HG02759 (cell line): ENCODE data around the gene SH3BP1.

Experiments
- ATAC-seq: cut with Tn5 transposase; IDR thresholded peaks from one replicate; pipeline ENCODE4 v1.9.1; 2021; ENCODE audit warnings: mild to moderate bottlenecking, moderate library complexity; ENCODE audit not compliant: unreplicated experiment

Gene SH3BP1

DNA sequence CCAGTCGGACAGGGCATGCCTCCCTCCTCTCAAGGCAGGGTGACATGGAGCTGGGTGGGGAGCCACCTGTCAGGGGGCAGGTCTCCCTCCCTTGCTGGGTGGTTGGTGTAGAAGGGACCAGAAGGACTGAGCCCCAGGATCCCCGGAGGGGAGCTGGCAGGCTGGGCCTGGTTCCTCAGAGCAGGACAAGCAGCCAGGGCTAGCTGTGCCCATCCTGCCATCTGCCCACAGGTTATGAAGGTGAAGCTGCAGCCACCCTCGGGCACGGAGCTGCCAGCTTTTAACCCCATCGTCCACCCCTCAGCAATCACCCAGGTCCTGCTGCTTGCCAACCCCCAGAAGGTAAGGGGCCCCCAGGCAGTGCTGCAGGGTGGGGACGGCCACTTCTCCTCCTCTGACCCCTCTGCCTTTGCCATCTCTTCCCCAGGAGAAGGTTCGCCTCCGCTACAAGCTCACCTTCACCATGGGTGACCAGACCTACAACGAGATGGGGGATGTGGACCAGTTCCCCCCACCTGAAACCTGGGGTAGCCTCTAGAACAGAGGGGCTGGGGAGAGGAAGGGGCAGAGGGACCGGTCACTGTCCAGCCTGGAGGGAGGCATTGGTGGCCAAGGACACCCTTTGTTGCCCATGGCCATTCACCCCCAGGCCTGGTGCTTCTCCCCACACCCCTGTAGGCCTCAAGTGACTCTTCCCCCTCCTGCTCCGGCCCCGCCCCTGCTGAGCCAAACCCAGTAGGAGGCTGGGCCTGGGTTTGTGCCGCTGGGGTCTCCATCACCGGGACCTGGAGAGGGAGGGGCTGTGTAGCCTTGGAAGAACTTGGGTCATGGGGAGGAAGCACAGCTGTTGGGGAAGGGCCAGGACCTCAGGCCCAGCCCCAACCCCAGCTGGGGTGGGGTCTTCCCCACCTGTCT lies 7.0 kb upstream of the SH3BP1 start:
- ATAC-seq: peak; percentile 17

DNA sequence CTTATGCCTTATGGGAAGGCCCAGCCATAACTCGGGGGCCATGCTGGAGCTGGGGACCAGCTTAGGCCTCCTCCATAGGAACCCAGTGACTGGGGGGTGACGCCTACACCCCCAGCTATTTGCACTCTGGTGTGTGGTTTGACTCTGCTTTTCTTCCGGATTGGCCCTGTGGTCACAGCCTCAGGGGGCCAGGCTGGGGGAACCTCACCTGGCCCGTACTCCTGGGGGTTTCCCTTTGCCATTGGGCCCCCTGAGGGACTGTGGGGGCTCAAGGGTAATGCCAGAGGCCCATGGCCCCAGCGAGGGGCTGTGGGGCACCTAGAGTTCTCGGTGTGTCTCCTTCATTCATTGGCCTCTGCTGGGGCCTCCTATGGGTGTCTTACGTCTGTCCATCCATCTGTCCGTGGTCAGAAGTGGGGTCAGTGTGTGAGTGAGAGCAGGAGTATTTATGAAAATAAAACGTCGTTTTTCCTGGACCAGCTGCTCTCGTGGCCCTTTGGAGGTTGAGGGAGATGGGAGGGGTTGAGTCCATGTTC lies 6.3 kb upstream of the SH3BP1 start:
- peak; percentile 60 for ATAC-seq

DNA sequence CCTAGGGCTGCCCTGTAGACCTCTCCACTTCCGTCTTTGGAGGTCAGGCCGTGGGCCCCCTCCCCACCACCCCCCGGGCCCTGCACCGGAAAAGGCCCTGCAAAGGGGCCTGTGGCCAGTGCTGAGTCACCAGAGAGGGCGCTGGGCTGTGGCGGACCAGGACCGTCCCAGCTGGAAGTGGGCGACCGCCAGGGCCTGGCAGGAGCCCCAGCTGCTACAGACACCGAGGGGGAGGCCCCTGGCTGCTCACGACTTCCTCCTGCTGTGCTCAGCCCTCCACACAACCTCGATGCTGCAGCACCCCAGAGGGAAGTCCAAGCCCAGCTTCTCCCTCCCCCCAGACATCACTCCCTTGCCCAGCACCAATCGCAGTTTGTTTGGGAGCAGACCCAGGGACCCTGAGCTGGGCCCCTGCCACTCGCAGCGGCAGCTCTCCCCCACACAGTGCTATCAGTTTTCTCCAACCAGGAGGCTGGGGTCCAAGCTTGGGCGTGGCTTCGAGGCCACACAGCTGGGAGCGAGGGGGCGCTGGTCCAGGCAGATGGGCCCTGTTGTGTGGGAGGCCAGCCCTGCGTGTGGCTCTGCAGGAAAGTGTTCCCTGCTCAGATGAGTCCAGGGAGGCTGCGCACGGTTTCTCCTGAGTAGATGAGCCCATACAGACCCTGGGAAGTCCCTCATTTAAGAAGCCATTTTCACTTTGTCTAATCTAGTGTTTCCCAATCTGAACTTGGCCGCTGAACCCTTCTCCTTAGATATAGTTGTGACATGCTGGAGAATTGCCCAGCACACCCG lies 5.6 kb upstream of the SH3BP1 start:
- ATAC-seq: peak; percentile 58

DNA sequence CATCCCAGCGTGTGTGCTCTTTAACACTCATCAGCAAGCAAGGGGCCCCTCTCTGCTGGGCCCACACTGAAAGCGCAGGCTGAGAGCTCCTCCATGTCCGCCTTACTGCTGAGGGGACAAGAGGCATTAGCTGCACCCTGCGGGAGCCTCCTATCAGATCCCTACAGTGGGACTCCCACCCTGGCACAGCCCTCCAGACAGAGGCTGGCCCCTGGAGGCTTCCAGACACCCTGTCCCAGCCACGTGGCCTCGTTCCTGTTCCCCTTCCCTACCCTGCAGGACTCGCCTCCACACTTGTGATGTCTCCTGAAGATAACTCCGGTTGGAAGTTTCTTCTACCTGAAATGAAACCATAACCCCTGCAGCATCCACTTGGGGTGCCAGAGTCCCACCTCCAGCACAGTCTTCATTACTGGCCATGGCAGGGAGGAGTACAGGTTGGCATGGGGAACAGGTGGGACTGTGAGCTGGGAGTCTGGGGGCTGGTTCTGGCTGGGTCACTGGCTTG lies 5.0 kb upstream of the SH3BP1 start:
- ATAC-seq: no peak

DNA sequence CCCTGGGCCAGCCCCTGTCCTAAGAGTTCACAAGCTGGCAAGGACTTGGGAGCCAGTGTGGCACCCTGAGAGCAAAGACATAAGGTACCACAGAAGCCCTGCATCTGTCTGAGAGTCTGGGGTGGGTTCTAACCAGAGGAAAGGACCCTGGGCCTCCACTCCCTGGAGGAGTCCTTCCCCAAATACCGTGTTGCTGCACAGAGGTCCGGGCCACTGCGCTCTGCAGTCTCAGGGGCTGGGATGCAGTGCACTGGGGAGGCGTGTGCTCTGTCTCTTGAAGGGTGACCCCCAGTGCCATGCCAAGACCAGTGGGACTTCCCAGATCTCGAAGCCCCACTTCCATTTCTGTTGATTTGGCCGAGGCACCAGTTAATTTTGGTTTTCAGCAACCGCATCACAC lies 4.3 kb upstream of the SH3BP1 start:
- ATAC-seq: no peak

DNA sequence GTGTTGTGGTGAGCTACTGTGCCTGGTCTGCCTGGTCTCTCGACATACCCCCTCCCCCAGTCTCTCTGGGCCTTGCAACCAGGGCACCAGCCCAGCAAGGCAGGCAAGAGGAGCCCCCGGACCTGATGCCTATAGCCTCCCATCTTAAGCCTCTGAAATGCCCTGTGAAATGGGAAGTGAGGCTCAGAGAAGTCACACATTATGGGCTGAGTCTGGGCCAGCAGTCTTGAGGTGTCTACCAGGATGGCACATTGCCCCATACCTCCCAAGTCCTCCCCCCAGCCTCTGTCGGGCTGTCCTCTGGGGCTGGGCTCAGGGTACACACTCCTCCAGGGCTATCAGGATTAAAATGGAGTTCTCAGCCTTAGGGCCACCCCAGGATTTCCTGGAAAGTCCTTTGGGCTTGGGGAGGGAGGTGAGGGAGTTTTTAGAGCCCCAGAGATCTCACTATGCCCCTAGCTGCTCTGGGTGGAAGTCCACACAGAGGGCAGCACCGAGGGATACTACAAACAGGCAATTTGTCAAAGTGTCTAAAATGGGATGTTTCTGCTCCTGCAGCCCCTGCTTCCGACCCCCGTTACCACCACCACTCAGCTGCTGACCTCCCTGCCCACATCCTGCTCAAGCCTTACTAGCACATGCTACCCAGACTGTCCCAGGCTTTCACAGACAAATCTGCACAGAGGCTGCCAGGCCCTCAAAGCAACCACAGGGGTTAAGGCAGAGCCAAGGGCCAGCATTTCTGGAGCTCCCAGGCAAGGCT lies 3.1 kb upstream of the SH3BP1 start:
- no peak for ATAC-seq

DNA sequence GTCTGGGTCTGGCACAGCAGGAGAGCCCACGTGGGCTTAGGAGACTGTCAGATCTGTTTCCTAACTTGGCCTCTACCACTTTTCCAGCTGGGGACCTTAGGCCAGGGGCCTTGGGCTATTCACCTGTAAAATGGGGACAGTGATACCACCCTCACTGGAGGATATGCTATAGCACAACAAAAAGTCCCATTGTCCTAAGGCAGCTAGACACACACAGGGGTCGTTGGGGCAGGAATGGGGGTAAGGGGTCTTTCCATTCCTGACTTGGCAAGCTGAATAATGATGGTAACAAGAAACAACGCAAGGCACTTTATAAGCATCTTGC lies 2.6 kb upstream of the SH3BP1 start:
- ATAC-seq: no peak

DNA sequence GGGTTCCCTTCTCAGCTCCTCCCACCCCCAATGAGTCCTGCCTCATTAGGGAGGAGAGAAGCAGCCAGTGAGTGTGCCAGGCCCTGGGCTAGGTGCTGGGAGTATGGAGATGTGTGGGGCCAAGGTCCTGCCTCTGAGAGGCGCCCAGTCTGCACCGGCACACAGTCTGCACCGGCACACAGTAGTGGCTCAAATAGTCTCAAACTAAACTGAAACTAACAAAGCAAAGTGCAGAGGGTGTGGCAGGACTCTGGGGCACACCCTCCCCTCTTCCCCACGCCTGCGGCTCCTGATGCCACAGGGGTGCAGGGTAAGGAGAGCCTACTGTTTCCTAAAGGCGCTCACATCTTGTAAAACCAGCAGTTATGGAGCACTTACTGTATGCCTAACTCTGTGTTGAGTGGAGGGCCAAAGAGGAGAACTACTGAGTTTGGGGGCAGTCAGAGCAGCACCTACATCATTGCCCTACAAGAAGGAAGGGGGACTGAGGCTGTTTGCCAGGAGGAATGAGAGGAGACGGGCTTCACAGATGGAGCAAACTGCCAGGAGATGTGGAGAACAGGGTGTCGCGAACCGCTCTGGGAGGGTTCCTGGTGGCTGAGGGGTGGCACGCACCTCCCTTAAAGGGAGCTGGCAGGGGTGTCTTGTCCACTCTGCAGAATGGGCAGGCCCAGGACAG lies 939 bp upstream of the SH3BP1 start:
- ATAC-seq: no peak

DNA sequence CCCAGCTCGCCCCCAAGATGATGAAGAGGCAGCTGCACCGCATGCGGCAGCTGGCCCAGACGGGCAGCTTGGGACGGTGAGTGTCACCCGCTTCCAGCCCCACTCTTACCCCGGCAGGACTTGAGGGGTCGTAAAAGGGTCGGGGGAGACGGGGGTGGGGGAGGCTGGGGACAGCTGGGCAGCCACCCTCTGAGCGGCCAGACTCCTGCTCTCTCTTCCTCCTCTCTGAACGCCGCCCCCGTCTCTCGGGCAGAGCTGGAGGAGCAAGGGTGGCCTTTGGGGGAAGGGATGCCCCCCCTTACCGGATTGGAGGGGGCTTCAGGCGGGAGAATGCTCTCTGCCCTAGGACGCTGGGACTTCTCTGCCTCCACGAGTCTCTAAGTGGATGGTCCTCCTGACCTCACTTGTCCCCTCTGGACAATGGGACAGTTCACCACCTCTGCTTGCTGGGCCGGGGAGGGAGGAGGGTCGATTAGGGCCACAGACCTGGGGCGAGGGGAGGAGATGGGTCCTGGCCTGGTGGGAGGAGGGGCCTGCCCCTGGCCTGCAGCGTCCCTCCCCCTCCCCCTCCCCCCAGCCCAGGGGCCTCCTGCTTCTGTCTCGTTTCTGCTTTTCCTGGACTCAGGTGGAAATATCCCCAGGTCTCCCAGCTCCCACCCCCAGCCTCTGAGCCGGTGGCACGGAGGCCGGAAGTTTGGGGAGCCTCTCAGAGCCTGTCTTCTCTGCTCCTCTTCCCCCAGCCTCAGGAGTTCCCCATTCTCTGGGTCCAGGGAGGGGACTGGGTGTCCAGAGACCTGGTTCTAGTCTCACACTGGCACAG lies 512 bp downstream of the SH3BP1 start:
- no peak for ATAC-seq

DNA sequence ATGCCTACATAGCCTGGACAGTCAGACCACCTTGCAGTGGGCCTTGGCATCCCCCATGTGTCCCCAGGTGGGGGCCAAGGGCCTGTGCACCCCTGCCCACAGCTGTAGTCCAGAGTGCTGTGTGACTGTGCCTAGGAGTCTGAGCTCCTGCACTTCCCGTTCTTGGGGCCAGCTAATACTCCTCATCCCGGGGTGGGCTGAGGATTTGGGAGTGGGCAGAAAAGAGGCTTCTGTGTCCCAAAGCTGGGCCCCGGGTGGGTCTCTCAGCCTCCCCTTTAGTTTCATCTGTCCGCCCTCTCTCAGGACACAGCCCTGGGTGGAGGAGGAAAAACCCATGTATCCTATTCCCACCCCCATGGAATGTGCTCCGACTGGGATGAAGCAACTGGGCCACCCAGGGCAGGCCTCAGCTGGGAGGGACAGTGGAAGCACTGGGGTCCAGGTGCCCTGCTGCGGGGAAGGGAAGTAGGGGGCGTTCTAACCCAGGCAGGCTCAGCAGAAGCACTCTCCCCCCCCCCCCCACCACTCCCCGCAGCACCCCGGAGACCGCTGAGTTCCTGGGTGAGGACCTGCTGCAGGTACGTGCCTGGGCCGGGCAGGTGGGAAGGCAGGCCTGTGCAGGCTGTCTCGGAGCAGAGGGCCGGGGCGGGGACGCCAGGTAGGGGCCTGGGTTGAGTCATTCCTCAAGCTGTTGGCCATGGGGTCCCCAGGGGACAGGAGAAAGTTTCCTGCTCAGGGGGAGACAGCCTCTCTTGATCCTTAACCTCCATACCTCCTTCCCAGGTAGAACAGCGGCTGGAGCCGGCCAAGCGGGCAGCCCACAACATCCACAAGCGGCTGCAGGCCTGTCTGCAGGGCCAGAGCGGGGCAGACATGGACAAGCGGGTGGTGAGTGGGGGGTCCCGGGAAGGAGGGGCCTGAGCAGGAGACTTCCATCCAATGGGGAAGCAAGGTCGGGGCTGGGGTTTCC lies 1.4 kb downstream of the SH3BP1 start:
- no peak for ATAC-seq

DNA sequence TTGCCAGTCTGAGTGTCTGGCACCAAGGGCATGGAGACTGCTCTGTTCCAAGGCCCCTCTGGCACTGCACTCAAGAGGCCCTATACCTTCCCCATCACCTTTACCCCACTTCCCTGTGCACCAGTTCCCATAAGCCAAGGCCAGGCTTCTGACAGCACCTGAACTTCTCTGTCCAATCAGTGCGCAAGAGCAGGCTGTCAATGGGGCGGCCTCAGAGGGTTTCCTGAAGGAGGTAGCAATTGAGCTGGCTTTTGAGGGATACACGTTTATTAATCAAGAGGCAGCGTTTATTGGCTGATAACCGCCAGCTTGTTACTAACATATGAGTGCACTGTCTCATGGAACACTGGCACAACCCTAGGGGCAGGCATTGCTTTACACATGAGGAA lies 2.1 kb downstream of the SH3BP1 start:
- ATAC-seq: no peak

DNA sequence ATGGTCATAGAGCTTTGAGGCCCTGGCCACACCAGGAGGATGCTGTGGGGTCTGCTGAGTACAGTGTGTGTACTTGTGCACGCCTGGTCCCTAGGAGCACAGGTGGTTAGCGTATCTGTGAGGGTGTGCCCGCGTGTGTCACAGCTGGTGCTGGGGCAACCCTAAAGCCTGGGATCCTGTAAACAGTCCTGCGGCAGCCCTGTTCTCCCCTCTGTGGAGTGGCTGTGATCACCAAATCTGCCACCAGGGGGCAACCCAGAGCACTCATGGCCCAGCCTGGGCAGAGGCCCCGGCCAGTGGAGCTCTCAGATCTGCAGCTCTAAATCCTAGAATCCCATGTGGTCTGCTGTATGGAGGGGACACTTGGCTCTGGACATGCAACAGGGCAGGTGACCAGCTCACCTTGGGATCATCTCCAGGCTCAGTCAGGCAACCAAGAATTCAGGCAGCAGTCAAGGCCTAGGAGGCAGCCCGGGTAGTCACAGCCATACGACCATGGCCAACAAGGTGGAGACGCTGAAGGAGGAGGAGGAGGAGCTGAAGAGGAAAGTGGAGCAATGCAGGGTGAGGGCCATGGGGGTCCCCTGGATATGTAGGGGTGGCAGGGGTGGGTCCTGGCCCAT lies 3.9 kb downstream of the SH3BP1 start:
- peak; percentile 48 for ATAC-seq

DNA sequence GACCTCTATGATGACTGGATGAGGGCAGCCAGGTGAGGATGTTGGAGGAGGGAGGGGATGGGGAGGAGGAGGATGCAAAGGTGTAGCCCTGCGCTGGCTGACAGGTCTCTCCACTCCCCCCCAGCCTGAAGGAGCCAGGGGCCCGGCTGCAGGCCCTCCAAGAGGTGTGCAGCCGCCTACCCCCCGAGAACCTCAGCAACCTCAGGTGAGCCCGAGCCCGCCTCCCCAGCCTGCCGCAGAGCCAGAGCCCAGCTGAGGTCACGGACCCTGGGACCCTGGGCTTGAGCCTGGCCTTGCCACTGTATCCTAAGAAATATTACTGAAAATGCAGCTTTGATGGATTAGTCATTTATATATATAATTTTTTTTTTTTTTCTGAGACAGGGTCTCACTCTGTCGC lies 7.8 kb downstream of the SH3BP1 start:
- no peak for ATAC-seq

DNA sequence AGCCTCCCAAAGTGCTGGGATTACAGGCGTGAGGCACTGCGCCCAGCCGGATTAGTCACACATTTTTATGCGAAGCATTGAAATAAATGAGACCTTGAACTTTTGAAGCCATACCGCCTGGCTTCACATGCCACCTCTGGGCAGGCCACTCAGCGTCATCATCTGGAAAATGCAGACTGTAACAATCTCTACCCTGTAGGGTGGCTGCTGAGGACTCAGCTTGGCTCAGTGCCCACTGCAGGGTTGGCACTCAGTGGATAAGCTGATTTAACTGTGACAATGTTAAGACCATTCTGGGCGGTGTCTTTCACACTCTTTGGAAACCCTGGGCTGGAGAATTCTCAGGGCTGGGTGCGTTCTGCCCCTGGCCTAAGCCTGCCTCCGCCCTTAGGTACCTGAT lies 8.5 kb downstream of the SH3BP1 start:
- ATAC-seq: no peak

DNA sequence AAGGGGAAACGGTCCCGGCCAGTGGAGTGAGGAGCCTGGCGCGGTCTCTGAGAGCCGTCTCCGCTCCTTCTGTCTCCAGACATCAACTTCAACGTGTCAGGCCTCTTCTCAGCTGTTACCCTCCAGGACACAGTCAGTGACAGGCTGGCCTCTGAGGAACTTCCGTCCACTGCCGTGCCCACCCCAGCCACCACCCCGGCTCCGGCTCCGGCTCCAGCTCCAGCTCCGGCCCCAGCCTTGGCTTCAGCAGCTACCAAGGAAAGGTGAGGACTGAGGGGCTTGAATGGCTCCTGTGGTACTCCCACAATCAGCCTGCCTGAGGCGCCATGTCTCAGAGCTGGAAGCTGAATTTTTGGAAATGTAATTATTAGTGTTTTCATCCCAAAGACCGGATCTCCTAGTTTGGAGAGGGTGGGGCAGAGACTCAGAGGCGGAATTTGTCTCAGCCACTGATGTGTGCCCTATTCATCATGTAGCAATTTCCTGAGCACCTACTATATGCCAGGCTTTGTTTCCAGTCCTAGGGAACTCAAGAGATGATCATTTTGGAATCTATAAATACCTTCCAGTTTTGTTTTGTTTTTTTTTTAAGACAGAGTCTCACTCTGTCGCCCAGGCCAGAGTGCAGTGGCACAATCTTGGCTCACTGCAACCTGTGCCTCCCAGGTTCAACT lies 11.1 kb downstream of the SH3BP1 start:
- no peak for ATAC-seq

DNA sequence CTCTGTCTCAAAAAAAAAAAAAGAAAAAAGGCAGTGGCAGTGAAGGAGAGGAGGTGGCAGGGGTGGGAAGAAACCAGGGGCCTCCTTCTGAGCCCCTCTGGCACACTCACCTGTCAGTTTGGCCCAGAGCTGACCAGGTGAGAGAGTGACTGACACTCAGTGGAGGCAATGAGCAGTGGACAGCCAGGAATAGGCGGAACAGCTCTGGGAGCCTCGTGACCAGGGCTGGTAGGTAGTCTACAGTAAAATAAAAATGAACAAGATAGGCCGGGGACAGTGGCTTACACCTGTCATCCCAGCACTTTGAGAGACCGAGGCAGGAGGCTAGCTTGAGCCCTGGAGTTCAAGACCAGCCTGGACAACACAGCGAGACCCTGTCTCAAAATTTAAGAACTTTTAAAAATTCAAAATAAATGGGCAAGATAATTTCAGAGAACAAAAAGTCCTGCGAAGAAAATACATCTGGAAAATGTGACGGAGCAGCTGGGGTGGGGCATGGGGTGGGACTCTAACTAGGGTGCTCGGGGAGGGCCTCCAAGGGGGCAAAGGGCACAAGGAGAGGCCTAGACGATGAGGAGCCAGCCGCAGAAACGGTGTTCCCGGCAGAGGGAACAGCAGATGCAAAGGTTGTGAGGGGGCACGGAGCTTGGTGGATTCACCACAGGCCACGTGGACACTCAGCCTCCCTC lies 15.2 kb downstream of the SH3BP1 start:
- ATAC-seq: no peak

DNA sequence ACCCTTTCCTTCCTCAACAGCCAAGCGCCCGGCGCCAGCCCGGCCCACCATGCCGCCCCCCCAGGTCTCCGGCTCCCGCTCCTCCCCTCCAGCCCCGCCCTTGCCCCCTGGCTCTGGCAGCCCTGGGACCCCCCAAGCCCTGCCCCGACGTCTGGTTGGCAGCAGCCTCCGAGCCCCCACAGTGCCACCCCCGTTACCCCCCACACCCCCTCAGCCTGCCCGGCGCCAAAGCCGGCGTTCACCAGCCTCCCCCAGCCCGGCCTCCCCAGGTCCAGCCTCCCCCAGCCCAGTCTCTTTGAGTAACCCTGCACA lies 15.7 kb downstream of the SH3BP1 start:
- no peak for ATAC-seq
